ENCODE measurements around the gene MAGEH1. TPM values are rescaled to one million over a fixed set of nuclear protein-coding genes. Genes with fewer than 3 reads are reported as not detected.

MAGEH1 gene
- total and polyA plus RNA-seq, 9 of the 15 experiments (the other 6 are each of a cell fraction or from before 2014, with no cell fraction given): 3.7 to 14.9 (median 8.8) TPM

DNA sequence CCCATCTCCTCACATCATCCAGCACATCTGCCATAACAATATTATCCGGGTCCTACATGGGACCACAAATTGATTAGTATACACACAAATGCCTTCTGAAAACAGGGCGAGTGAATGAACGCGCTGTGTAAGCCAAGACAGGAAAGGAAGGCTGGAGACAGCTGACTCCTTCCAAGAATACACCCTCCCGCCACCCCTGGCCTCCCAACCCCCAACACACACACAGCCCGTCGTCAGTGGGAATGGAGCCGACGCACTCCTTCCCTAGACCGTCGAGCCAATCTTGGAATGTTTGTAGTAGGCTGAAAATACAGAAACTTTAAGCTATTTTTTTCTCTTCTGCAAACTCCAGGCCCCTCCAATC lies 319 bp upstream of the MAGEH1 start:
- ChIA-PET POLR2A (interaction anchor here (1.2 kb wide), 1 partner anchor 266 kb away, joined by 3 read pairs; the partner anchor contains the start of gene RRAGB), CTCF (ENCODE audit: low intra/inter-chr PET ratio) (no interaction called here)
- Histone ChIP-seq H3K4me1 (replicated peaks in 1 of 2; ENCODE audit: control insufficient read depth in 2 of 2, insufficient read depth in 2 of 2, low read length in 2 of 2) (no peaks in the 10 kb centered on the region), H3K79me2 (ENCODE audit: control insufficient read depth, insufficient read depth, low read length) (no peaks in the 10 kb centered on the region; the same call in 2 of the 3 replicates), H3K4me3 (peak overlapping the region; percentile 52), H3K9me3 (replicated peaks; ENCODE audit: control insufficient read depth, insufficient read depth, low read depth, low read length) (no peaks in the 10 kb centered on the region), H3K27ac (ENCODE audit: extremely low read depth, low read depth, low read length) (no peak overlapping the region; the same call in 2 of the 3 replicates), H3K9ac (ENCODE audit: insufficient read depth in 1 of 2, low read depth in 2 of 2, low read length in 2 of 2) (peak overlapping the region in 1 of 2 experiments; percentile 66; a peak in 2 of 4 replicates), H4K20me1 (replicated peaks; ENCODE audit: control insufficient read depth, insufficient read depth, low read length) (no peaks in the 10 kb centered on the region), H3K9me1 (ENCODE audit: control insufficient read depth, insufficient read depth, low read length) (no peaks in the 10 kb centered on the region), H3K36me3 (ENCODE audit: control insufficient read depth, insufficient read depth, low read length) (no peaks in the 10 kb centered on the region), H3K4me2 (ENCODE audit: insufficient read depth, low read length) (peak overlapping the region; percentile 63), H3K27me3 (ENCODE audit: control insufficient read depth in 2 of 2, insufficient read depth in 2 of 2, low read length in 2 of 2) (no peaks in the 10 kb centered on the region), H2AFZ (ENCODE audit: low read depth, low read length) (peak overlapping the region; percentile 69)
- in situ Hi-C loops (cut with MboI): no loop called here
- intact Hi-C loops (cut with micrococcal nuclease): loop anchor here (10.0 kb wide), 2 partner anchors 73 to 263 kb away; partner anchors contain the start of gene RRAGB
- no peak for FAIRE-seq
- TF ChIP-seq HDAC3 (IDR thresholded peaks at IDR 0.05; ENCODE audit: borderline replicate concordance, partially characterized antibody) (no peak), ELF1 (tag; IDR thresholded peaks at IDR 0.05) (no peak), TEAD1 (CRISPR knock-in tag; IDR thresholded peaks at IDR 0.05) (no peak), PHF8 (IDR thresholded peaks at IDR 0.05; ENCODE audit: borderline replicate concordance, low read length) (no peak), CBX5 (IDR thresholded peaks at IDR 0.05; ENCODE audit: borderline replicate concordance, low read depth) (no peak)
- peak; percentile 62 for ATAC-seq
- WGBS (ENCODE audit: insufficient coverage, low coverage, missing lambda C conversion rate): 5% methylated on average over 7 of the region's 11 CpGs
- DNase-seq (ENCODE audit: extremely low read depth in 1 of 4, low spot score in 3 of 4): peak in 2 of 4 experiments; percentile 4 to 6
- no TSS peak for BruUV-seq (replicated peaks)

- 3% methylated on average over 8 of the region's 9 CpGs for WGBS (ENCODE audit: insufficient coverage, low coverage, missing lambda C conversion rate)
- H3K9ac ChIP-seq (ENCODE audit: insufficient read depth in 1 of 2, low read depth in 2 of 2, low read length in 2 of 2): peak overlapping the region; percentile 66 to 84; a peak in 2 of 4 replicates
- no peaks in the 10 kb centered on the region for H3K4me1 ChIP-seq (replicated peaks in 1 of 2; ENCODE audit: control insufficient read depth in 2 of 2, insufficient read depth in 2 of 2, low read length in 2 of 2)
- ChIA-PET CTCF (ENCODE audit: low intra/inter-chr PET ratio) (no interaction called here), POLR2A (no interaction called here)
- FAIRE-seq (no peak), ATAC-seq (0 out of 3 replicates have a peak, but pooled peaks have one; percentile 10), DNase-seq (ENCODE audit: extremely low read depth in 1 of 4, low spot score in 3 of 4) (peak in 2 of 4 experiments; percentile 1)
- H4K20me1 ChIP-seq (replicated peaks; ENCODE audit: control insufficient read depth, insufficient read depth, low read length): no peaks in the 10 kb centered on the region
- H3K9me1 ChIP-seq (ENCODE audit: control insufficient read depth, insufficient read depth, low read length): no peaks in the 10 kb centered on the region
- intact Hi-C loops (cut with micrococcal nuclease) (loop anchor here (10.0 kb wide), 2 partner anchors 72 to 262 kb away; partner anchors contain the start of gene RRAGB), in situ Hi-C loops (cut with MboI) (no loop called here)
- TSS peak; percentile 82 for BruUV-seq (replicated peaks)
- no peaks in the 10 kb centered on the region; the same call in 2 of the 3 replicates for H3K79me2 ChIP-seq (ENCODE audit: control insufficient read depth, insufficient read depth, low read length)
- H2AFZ ChIP-seq (ENCODE audit: low read depth, low read length): peak overlapping the region; percentile 69
- no peaks in the 10 kb centered on the region for H3K27me3 ChIP-seq (ENCODE audit: control insufficient read depth in 2 of 2, insufficient read depth in 2 of 2, low read length in 2 of 2)
- H3K27ac ChIP-seq (ENCODE audit: extremely low read depth, low read depth, low read length): no peak overlapping the region
- H3K9me3 ChIP-seq (replicated peaks; ENCODE audit: control insufficient read depth, insufficient read depth, low read depth, low read length): no peaks in the 10 kb centered on the region
- no peaks in the 10 kb centered on the region for H3K36me3 ChIP-seq (ENCODE audit: control insufficient read depth, insufficient read depth, low read length)
- H3K4me3 ChIP-seq: peak overlapping the region; percentile 52
- H3K4me2 ChIP-seq (ENCODE audit: insufficient read depth, low read length): peak overlapping the region; percentile 63
- TF ChIP-seq ZNF75A (CRISPR knock-in tag; IDR thresholded peaks at IDR 0.05) (no peak), ZNF3 (CRISPR knock-in tag; IDR thresholded peaks at IDR 0.05) (no peak), SMAD3 (CRISPR knock-in tag; conservative IDR thresholded peaks at IDR 0.05) (no peak), PCBP2 (IDR thresholded peaks at IDR 0.05; ENCODE audit: low read depth, low read length, poor library complexity, severe bottlenecking) (no peak)
- TF ChIP-seq, protein P1, sequence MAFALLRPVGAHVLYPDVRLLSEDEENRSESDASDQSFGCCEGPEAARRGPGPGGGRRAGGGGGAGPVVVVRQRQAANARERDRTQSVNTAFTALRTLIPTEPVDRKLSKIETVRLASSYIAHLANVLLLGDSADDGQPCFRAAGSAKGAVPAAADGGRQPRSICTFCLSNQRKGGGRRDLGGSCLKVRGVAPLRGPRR (CRISPR knock-in tag; IDR thresholded peaks at IDR 0.05): no peak
Observed at GRCh38 chrX:55452833-55453124, 852 bp downstream of the MAGEH1 start.

Measured in K562 (cell line).